Skeletal muscle tissue (tissue), 4 donors: Measurements from ENCODE around the gene DEFB124. TPM values are rescaled to one million over a fixed set of nuclear protein-coding genes. Genes with fewer than 3 reads are reported as not detected.
"Not testable (repeated sequence)": the region's sequence is repeated elsewhere in the genome, so short reads cannot be mapped to it uniquely, and the experiment has no call there.

Source experiments
- H3K27ac ChIP-seq: one replicate; pipeline ENCODE4 v1.7.0; 2013; ENCODE audit warnings: mild to moderate bottlenecking, low read depth, low read length, inconsistent platforms
- H3K27me3 ChIP-seq, 3 donors: one replicate each; pipeline ENCODE4 v1.7.0; 2013; ENCODE audit warnings: low read length in 3 of 3; ENCODE audit not compliant: control insufficient read depth in 3 of 3, insufficient read depth in 3 of 3
- H3K36me3 ChIP-seq, 3 donors: one replicate each; pipeline ENCODE4 v1.7.0; 2013; ENCODE audit warnings: low read length in 3 of 3; ENCODE audit not compliant: control insufficient read depth in 3 of 3, insufficient read depth in 3 of 3
- H3K4me1 ChIP-seq, 3 donors: one replicate each; pipeline ENCODE4 v1.7.0; 2013; ENCODE audit warnings: low read length in 3 of 3, mild to moderate bottlenecking in 3 of 3; ENCODE audit not compliant: control insufficient read depth in 3 of 3, insufficient read depth in 3 of 3
- H3K4me3 ChIP-seq, 3 donors: one replicate each; pipeline ENCODE4 v1.7.0; 2013; ENCODE audit warnings: low read length in 3 of 3
- H3K9ac ChIP-seq, 3 donors: one replicate each; pipeline ENCODE4 v1.7.0; 2013; ENCODE audit warnings: low read length in 3 of 3, mild to moderate bottlenecking in 3 of 3, moderate library complexity in 2 of 3, low read depth in 1 of 3
- H3K9me3 ChIP-seq, 3 donors: one replicate each; pipeline ENCODE4 v1.7.0; 2013; ENCODE audit warnings: low read length in 3 of 3; ENCODE audit not compliant: control insufficient read depth in 3 of 3
- total RNA-seq: library from RNA; depleted of rRNA; stranded (reverse); fragments of >200 nt; gene quantifications from one replicate; pipeline ENCODE4 v1.2.3, GENCODE V29; 2014
- donor health status: Osteomylitis.

DEFB124 gene
- total RNA-seq, 1 donor from 2014 or later, result not detected

DNA sequence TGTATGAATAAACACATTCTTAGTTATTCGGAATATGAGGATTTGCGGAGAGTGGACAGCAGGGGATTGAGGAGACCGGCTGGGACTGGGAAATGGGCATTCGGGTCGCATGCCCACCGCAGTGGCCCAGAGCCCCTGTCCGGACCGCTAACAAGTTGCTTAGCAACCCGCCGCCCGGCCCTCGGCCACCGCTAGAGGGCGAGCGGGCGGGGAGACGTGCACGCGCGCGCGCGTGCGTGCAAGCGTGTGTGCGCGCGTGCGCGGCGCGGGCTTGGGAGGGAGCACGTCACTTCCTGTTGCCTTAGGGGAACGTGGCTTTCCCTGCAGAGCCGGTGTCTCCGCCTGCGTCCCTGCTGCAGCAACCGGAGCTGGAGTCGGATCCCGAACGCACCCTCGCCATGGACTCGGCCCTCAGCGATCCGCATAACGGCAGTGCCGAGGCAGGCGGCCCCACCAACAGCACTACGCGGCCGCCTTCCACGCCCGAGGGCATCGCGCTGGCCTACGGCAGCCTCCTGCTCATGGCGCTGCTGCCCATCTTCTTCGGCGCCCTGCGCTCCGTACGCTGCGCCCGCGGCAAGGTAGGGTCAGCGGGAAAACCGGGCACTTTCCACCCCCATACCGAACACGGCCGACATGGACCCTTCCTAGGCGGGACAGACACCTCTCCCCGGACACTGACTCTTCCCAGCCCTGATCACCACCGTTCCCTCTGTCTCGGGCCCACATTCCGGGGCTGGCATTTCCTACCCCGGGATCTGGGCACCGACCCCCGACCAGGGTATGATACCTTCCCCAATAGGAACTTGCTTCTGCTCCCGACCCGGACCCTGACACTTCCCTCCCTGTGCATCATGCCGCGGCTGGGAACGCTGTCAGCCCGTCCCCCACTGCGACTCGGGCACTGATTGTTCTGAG, 39.5 kb upstream of the DEFB124 start, which contains the start of gene HM13:
TSS of gene HM13 (plus strand) at position 289 of the 918 bp plus-strand sequence. CDS start at position 399, 110 bp downstream.
- H3K4me1 ChIP-seq, result peaks cover 35 to 37% (median 35%) of the 10 kb centered on the region in 3 donors
- H3K36me3 ChIP-seq, result peaks cover 8 to 14% (median 8%) of the 10 kb centered on the region in 3 donors
- H3K27me3 ChIP-seq, result no peaks in the 10 kb centered on the region
- peak within 1 kb of the TSS; percentile 91 to 100 (median 98) for H3K4me3 ChIP-seq
- no peaks in the 10 kb centered on the region for H3K9me3 ChIP-seq
- peak within 1 kb of the TSS; percentile 75 for H3K27ac ChIP-seq
- peak within 1 kb of the TSS; percentile 89 to 97 (median 92) for H3K9ac ChIP-seq

DNA sequence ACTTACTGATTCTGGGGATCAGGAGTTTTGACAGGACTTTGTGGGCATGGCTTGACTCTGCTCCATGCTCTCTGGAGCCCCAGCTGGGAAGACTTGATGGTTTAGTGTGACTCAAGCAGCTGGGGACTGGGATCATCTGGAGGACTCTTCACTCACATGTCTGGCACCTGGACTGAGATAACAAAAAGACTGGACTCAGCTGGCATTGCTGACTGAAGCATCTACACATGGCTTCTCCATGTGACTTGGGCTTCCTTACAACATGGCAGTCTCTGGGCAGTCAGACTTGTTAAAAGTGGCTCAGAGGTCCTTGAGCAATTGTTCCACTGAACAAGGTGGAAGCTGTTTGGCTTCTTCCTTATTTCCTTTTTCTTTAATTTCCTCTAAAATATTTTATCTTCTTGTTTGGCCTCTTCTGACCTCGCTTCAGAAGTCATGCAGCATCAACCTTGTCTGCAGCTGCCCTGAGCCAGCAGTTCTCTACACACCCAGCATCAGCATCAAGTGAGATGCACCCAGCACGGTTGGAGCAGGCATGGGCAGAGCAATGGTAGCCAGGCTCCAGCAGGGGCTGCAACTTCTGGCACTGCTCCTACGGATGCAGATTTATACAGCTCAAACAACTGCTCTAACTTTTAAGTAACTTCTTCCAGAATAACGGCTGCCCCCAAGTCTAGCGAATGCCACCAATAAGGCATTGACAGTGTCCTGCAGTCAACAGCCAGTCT, 33.8 kb upstream of the DEFB124 start:
- H3K4me1 ChIP-seq, result no peaks in the 10 kb centered on the region
- H3K4me3 ChIP-seq, result no peak overlapping the region
- H3K27ac ChIP-seq, result no peak overlapping the region
- no peak overlapping the region for H3K9ac ChIP-seq
- no peaks in the 10 kb centered on the region for H3K36me3 ChIP-seq
- peaks cover 0 to 7% (median 4%) of the 10 kb centered on the region in 3 donors for H3K27me3 ChIP-seq
- H3K9me3 ChIP-seq, result peaks cover 0 to 4% (median 2%) of the 10 kb centered on the region in 3 donors

DNA sequence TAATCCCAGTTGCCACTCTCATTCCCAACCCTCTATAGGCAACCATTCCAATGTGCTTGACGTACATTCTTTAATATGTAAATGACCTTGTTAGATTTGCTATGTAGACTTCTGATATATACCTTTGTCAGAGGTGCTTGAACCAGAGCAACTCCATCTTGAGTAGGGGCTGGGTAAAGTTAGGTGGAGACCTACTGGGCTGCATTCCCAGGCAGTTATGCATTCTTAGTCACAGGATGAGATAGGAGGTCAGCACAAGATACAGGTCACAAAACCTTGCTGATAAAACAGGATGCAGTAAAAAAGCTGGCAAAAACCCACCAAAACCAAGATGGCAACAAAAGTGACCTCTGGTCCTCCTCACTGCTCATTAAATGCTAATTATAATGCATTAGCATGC, 31.0 kb upstream of the DEFB124 start:
- Histone ChIP-seq H3K27me3 (peaks cover 0 to 7% (median 4%) of the 10 kb centered on the region in 3 donors), H3K4me3 (no peak overlapping the region), H3K4me1 (peaks cover 0 to 3% (median 0%) of the 10 kb centered on the region in 3 donors), H3K9me3 (peaks cover 0 to 4% (median 2%) of the 10 kb centered on the region in 3 donors), H3K9ac (no peak overlapping the region), H3K36me3 (no peaks in the 10 kb centered on the region), H3K27ac (no peak overlapping the region)

DNA sequence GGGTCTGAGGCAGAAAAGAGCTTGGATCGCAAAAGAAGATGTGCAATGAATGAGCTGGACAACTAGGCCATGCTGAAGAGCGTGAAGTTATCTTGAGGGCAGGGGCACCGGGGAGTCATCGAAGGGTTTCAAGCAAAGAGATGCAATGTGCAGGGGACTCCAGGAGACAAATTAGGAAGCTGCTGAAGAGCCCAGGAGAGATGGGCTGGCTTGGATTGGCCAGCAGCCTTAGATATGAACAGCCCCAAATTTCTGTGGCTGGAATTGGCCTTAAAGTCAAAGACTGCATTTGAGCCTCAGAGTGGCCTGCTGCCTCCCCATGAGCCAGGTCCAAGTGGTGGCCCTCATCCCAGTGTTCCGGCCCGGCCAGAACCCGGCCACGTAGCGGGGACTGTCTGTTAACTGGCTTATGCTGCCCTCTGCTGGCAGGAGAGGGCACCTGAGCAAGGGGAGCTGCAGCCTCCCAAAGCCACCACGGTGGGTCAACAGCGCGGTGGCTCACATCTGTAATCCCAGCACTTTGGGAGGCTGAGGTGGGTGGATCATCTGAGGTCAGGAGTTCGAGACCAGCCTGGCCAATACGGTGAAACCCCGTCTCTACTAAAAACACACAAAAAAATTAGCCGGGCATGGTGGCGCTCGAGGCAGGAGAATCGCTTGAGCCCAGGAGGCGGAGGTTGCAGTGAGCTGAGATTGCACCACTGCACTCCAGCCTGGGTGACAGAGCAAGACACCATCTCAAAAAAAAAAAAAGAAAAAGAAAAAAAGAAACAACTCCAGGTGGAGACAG, 28.2 kb upstream of the DEFB124 start:
- H3K4me1 ChIP-seq, H3K36me3 ChIP-seq, H3K27me3 ChIP-seq, H3K9me3 ChIP-seq, H3K27ac ChIP-seq, H3K9ac ChIP-seq, H3K4me3 ChIP-seq: not testable (repeated sequence)

DNA sequence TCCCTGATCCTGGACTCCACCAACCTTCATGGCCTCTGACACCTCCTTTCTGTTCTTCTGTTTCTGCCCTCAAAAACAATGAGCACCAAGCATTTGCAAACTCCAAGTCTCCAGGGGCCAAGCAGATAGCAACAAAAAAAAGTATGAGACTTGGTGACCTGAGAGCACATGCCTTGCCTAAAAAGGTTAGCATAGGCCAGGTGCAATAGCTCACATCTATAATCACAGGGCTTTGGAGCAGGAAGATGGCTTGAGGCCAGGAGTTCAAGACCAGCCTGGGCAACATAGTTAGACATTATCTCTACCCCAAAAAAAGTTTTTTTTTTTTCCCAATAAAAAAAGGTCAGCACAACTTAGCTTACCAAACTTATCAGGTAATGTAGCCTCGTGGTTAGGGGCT, 25.6 kb upstream of the DEFB124 start:
- H3K4me1 ChIP-seq, result peaks cover 9 to 20% (median 16%) of the 10 kb centered on the region in 3 donors
- peaks cover 3 to 8% (median 4%) of the 10 kb centered on the region in 3 donors for H3K27me3 ChIP-seq
- no peaks in the 10 kb centered on the region for H3K36me3 ChIP-seq
- H3K27ac ChIP-seq, result no peak overlapping the region
- H3K9ac ChIP-seq, result no peak overlapping the region
- no peaks in the 10 kb centered on the region for H3K9me3 ChIP-seq
- H3K4me3 ChIP-seq, result no peak overlapping the region

DNA sequence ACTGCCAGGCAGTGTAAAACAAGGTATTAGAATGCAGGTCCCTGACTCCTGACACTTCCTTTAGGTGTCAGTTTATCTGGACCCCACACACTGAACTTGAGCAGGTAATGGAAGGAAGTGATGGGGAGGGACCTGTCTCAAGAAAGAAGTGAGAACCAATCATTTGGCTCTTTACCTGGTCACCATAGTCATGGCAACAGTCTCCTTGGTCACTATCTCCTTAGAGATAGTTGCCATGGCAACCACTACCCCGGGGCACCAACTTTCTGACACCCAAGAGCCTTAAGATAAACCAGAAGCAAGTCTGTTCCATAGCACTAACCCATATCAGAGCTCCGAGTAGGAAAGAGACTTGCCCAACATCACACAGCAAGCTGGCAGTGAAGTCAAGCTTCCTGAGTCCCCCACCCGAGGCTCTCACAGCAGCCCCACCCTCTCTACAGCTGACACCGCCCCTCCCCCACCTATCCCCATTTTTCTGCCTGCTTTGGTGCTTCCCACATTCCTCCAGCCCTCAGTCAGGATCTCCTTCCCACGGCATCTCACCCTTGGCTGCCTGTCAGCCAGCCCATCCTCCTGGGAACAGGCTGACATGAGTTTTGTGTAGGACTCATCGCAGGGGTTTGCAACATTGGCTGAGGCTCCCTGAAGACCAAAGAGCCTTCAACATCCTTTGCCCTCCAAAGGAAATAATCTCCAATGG, 23.1 kb upstream of the DEFB124 start:
- peaks cover 9 to 20% (median 16%) of the 10 kb centered on the region in 3 donors for H3K4me1 ChIP-seq
- peaks cover 0 to 10% (median 3%) of the 10 kb centered on the region in 3 donors for H3K27me3 ChIP-seq
- H3K9me3 ChIP-seq, result no peaks in the 10 kb centered on the region
- no peaks in the 10 kb centered on the region for H3K36me3 ChIP-seq
- H3K27ac ChIP-seq, result no peak overlapping the region
- H3K4me3 ChIP-seq, result no peak overlapping the region
- H3K9ac ChIP-seq, result no peak overlapping the region

DNA sequence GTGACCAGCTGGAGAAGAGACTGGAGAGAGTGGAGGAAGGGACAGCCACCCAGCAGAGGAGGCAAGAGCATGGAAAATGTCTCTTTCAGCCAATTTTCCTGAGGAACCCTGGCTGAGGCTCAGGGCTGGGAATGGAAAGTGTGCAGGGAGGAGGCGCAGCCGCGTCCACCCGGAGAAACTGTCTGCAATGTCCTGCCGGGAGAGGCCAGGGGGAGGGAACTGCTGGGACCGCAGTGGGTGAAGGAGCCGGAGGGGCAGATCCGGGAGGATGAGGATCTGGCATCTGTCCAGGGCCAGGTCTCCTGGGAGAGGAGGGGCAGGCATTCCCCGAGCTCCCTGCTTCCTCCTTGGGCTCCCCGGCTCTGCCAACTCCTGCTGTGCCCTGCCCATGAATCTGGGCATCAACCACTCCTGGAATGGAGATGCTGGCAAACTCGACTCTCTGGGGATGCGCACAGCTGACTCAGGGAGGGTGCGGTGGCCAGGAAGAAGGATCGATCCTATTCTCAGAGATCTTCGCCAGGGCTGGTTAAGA, 21.9 kb upstream of the DEFB124 start:
- H3K4me3 ChIP-seq, result peak overlapping the region in 2 of 3 donors; percentile 38 to 40
- peak overlapping the region; percentile 55 for H3K27ac ChIP-seq

DNA sequence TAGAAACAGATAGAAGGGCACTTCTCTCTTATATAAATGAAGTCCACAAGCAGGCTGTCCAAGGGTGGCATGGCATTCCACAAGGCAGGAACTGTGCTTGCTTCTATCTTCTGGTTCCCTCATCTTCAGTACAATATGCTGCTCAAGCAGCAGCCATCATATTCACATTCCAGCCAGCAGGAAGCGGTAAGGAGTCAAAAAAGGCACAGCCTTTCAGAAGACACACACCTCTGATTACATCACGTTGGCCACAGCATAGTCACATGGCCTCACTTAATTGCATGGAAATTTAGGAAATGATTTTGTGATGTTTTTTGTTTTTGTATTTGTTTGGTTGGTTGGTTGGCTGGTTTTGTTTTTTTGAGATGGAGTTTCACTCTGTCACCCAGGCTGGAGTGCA, 19.2 kb upstream of the DEFB124 start:
- H3K27ac ChIP-seq, result no peak overlapping the region
- no peaks in the 10 kb centered on the region for H3K36me3 ChIP-seq
- no peak overlapping the region for H3K9ac ChIP-seq
- peaks cover 0 to 10% (median 3%) of the 10 kb centered on the region in 3 donors for H3K27me3 ChIP-seq
- no peaks in the 10 kb centered on the region for H3K9me3 ChIP-seq
- H3K4me3 ChIP-seq, result no peak overlapping the region
- H3K4me1 ChIP-seq, result peaks cover 9 to 20% (median 14%) of the 10 kb centered on the region in 3 donors

More for the DNA sequence above, 21.9 kb upstream of the DEFB124 start:
- Histone ChIP-seq H3K9ac (peak overlapping the region in 1 of 3 donors; percentile 51), H3K27me3 (peaks cover 0 to 10% (median 3%) of the 10 kb centered on the region in 3 donors), H3K9me3 (no peaks in the 10 kb centered on the region), H3K36me3 (no peaks in the 10 kb centered on the region), H3K4me1 (peaks cover 9 to 20% (median 14%) of the 10 kb centered on the region in 3 donors)

DNA sequence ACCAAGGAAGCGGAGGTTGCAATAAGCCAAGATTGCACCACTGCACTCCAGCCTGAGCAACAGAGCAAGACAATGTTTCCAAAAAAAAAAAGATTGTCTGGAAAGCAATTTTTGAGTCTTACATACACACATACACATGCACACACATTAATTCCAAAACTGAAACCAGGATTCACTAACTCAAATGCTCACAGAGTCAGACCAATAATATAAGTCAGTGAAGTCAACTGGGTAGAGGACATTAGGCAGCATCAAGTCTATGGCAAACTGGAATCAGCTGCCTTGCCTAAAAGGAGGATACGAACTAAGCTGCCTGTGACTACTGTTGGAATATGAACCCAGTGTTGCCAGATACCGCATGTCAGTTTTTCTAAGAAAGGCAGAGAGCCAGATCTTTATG, 15.8 kb upstream of the DEFB124 start:
- Histone ChIP-seq H3K36me3 (no peaks in the 10 kb centered on the region), H3K27ac (no peak overlapping the region), H3K27me3 (peaks cover 0 to 4% (median 3%) of the 10 kb centered on the region in 3 donors), H3K4me1 (peaks cover 0 to 2% (median 0%) of the 10 kb centered on the region in 3 donors), H3K9ac (no peak overlapping the region), H3K9me3 (no peaks in the 10 kb centered on the region), H3K4me3 (no peak overlapping the region)
